Esophagus squamous epithelium (tissue), 4 donors: ENCODE measurements around the gene MYOG.

ENCODE experiments used
- POLR2A ChIP-seq, 4 donors: fragments of 450-650 bp; IDR thresholded peaks; one replicate each; pipeline ENCODE4 v1.6.1; 2017; ENCODE audit warnings: antibody characterized with exemption in 4 of 4, mild to moderate bottlenecking in 4 of 4, moderate library complexity in 3 of 4
- TF ChIP-seq, protein P1 (sequence below), 6 experiments: fragments of 450-650 bp in 4 of 6; fragments of 200-600 bp in 2 of 6; sonication (generic) in 2 of 6; IDR thresholded peaks; one replicate each; pipeline ENCODE4 v1.5.1; 2016 to 2019; ENCODE audit warnings: antibody characterized with exemption in 6 of 6, mild to moderate bottlenecking in 4 of 6, moderate library complexity in 4 of 6

DNA sequence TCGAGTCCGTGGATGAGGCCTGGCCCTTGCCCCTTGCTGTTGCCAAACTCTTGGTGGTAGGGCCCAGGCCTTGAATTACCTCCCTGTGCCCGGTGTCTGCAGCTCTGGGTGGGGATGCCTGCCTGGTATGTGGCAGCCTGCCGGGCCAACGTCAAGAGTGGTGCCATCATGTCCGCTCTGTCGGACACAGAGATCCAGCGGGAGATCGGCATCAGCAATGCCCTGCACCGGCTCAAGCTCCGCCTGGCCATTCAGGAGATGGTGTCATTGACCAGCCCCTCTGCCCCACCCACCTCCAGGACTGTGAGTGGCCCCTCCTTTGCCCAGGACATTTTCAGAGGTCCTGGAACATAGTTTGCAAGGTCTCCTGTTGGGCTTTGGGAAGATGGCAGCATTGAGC is 25.7 kb downstream of the MYOG start:
- TF ChIP-seq, protein P1, sequence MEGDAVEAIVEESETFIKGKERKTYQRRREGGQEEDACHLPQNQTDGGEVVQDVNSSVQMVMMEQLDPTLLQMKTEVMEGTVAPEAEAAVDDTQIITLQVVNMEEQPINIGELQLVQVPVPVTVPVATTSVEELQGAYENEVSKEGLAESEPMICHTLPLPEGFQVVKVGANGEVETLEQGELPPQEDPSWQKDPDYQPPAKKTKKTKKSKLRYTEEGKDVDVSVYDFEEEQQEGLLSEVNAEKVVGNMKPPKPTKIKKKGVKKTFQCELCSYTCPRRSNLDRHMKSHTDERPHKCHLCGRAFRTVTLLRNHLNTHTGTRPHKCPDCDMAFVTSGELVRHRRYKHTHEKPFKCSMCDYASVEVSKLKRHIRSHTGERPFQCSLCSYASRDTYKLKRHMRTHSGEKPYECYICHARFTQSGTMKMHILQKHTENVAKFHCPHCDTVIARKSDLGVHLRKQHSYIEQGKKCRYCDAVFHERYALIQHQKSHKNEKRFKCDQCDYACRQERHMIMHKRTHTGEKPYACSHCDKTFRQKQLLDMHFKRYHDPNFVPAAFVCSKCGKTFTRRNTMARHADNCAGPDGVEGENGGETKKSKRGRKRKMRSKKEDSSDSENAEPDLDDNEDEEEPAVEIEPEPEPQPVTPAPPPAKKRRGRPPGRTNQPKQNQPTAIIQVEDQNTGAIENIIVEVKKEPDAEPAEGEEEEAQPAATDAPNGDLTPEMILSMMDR (IDR thresholded peaks at IDR 0.05) = no peak
- TF ChIP-seq POLR2A (IDR thresholded peaks at IDR 0.05) = no peak
